VCaP (cell line): ENCODE measurements around the gene HES4.
A peak's percentile ranks its signal among the peaks of the same experiment; 100 is the strongest.

Experiments
- H3K27ac ChIP-seq: fragments of 450-650 bp; 2 replicates; pipeline ENCODE4 v1.5.1; 2017
- TF ChIP-seq, protein P1 (sequence below): fragments of 450-650 bp; conservative IDR thresholded peaks from 2 replicates; pipeline ENCODE4 v1.5.1; 2017; ENCODE audit warnings: mild to moderate bottlenecking, moderate library complexity

Gene HES4

DNA sequence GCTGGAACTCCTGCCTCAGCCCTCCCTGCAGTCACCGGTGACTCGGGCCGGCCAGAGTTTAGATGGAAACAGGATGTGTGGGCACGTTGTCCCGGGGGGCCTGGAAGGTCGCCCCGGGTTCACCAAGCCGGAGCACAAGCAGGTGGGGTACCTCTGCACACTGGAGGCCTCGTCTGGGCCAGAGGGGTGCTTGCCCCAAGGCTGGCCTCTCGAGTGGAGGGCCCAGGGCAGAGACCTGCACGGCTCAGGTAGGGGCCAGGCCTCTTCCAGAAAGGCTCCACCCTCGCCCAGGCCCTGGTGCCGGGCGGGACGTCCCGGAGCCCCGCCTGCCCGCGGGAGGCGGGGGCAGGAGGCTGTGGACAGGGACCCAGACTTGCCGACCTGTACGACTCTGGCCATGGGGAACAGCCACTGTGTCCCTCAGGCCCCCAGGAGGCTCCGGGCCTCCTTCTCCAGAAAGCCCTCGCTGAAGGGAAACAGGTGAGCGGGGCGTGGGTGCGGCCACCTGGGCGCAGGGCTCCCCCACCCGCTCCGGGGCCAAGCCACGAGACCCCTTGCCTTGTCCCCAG, 33.7 kb downstream of the HES4 start, which contains the start of gene PLEKHN1:
Gene PLEKHN1 (plus strand): TSS at position 348 of the 569 bp plus-strand sequence. CDS start 50 bp downstream, at position 398.
- TF ChIP-seq, protein P1, sequence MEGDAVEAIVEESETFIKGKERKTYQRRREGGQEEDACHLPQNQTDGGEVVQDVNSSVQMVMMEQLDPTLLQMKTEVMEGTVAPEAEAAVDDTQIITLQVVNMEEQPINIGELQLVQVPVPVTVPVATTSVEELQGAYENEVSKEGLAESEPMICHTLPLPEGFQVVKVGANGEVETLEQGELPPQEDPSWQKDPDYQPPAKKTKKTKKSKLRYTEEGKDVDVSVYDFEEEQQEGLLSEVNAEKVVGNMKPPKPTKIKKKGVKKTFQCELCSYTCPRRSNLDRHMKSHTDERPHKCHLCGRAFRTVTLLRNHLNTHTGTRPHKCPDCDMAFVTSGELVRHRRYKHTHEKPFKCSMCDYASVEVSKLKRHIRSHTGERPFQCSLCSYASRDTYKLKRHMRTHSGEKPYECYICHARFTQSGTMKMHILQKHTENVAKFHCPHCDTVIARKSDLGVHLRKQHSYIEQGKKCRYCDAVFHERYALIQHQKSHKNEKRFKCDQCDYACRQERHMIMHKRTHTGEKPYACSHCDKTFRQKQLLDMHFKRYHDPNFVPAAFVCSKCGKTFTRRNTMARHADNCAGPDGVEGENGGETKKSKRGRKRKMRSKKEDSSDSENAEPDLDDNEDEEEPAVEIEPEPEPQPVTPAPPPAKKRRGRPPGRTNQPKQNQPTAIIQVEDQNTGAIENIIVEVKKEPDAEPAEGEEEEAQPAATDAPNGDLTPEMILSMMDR, result no peak
- H3K27ac ChIP-seq, result peak within 1 kb of the TSS; percentile 89

GRCh38 chr1:965526-966134, 34.3 kb downstream of the HES4 start:
- TF ChIP-seq, protein P1, result no peak
- peak overlapping the region; percentile 89 for H3K27ac ChIP-seq

GRCh38 chr1:964691-965525, 35.0 kb downstream of the HES4 start:
- peak overlapping the region; percentile 89; the same call in 1 of the 2 replicates for H3K27ac ChIP-seq
- TF ChIP-seq, protein P1, result no peak

GRCh38 chr1:963746-964525, 36.0 kb downstream of the HES4 start:
- no peak overlapping the region for H3K27ac ChIP-seq
- TF ChIP-seq, protein P1, result no peak

DNA sequence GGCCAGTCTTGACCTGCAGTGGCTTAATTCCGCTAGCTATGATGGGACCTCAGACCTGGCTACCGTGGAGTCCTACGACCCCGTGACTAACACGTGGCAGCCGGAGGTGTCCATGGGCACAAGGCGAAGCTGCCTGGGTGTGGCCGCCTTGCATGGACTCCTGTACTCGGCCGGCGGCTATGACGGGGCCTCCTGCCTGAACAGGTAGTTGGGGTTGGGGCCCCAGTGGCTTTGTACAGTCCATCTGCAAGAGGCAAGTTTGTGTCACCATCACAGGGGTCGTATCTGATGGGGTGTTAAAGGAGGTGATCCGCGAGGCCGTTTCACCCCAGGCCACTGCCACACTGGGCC, 36.6 kb downstream of the HES4 start:
- no peak overlapping the region for H3K27ac ChIP-seq
- TF ChIP-seq, protein P1, result no peak

GRCh38 chr1:962381-963300, 37.3 kb downstream of the HES4 start:
- no peak overlapping the region for H3K27ac ChIP-seq
- TF ChIP-seq, protein P1, result no peak
